ENCODE measurements around the gene ZNF425.
"Not testable (repeated sequence)": the region's sequence is repeated elsewhere in the genome, so short reads cannot be mapped to it uniquely, and the experiment has no call there.

Gene ZNF425

DNA sequence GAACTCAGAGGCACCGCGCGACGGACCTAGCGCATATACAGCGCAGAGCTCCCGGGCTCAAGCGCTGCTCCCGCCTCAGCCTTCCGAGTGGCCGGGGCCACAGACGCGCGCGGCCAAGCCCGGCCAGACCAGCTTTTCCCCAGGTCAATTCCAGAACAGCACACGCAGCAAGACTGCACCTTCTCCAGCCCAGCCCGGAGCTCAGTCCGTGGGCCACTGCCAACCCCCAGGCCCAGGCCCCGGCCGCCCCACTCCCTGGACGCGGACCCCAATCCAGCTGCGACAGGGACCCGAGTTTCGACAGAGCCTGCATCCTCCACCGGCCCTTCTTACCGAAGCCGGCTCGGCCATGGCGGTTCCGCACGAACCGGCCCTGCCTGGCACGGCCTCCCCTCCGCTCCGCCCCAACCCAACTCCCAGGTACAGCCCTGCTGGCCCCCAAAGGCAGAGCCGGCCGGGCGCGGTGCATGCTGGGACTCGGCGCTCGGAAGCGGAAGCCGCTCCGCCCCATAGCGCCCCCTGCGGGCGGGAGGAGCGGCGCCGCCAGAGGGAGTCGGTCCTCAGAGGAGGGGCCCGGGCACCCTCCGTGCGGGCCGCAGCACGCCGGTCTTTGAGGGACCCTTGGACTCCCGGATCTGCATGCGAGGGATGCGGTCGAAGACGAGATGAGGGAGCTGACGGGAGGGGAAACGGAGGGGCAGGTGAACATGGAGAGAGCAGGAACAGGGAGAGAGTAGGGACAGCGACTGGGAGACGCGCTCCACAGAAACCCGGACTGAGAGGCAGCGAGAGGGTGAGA lies at the start of gene ZNF425:
TSS of gene ZNF425 (minus strand) at position 462 of the 799 bp plus-strand sequence. CDS start at position 351, 111 bp downstream.
- intact Hi-C loops (cut with DNase I): loop anchor here (1.0 to 5.0 kb wide), 3 partner anchors 21 to 371 kb away; partner anchors contain the start of genes ZNF398, ZNF746 and ZNF786

DNA sequence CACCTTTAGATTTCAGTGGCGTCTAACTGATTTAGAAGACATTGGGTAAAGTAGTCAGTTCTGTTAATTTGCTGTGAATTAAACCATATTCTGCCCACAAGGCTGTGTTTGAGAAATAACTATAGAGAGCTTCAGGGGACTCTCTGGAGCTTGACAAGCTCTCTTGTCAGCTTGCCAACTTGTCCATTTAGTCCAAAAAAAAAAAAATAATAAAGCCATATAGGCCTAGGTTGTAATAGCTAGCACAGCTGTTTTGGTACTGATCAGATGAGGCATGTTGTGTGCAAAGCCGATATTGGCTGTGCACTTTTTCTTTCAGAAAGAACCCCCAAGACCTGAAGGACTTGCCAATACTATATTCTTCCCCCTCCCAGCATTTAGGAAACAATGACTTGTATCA lies 49.0 kb upstream of the ZNF425 start:
- intact Hi-C loops (cut with DNase I): no loop called here
- DNase-seq: no peak

More for the DNA sequence above, at the start of gene ZNF425:
- DNase-seq: peak; percentile 50 to 96 (median 90)

GRCh38 chr7:149172534-149172920 lies 46.4 kb upstream of the ZNF425 start:
- DNase-seq: no peak
- intact Hi-C loops (cut with DNase I): no loop called here

GRCh38 chr7:149171892-149172533 lies 45.9 kb upstream of the ZNF425 start:
- no peak for DNase-seq
- intact Hi-C loops (cut with DNase I): no loop called here

- intact Hi-C loops (cut with DNase I): no loop called here
- no peak for DNase-seq
Observed at GRCh38 chr7:149166630-149167352, 40.7 kb upstream of the ZNF425 start.

DNA sequence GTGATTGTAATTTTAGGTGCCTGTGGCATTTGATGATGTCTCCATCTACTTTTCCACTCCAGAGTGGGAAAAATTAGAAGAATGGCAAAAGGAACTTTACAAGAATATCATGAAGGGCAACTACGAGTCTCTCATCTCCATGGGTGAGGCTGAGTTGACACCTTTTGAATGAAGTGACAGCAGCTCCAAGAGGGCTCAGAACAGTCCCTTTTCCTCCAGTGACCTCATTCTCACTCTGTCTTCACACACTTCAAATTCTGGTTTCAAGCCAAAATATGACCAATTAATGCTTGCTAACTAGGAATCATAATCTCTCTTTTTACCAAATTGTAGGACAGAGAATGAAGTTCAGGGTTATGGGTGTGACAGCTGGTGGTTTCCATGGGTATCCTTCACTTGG lies 40.0 kb upstream of the ZNF425 start:
- intact Hi-C loops (cut with DNase I): no loop called here

DNA sequence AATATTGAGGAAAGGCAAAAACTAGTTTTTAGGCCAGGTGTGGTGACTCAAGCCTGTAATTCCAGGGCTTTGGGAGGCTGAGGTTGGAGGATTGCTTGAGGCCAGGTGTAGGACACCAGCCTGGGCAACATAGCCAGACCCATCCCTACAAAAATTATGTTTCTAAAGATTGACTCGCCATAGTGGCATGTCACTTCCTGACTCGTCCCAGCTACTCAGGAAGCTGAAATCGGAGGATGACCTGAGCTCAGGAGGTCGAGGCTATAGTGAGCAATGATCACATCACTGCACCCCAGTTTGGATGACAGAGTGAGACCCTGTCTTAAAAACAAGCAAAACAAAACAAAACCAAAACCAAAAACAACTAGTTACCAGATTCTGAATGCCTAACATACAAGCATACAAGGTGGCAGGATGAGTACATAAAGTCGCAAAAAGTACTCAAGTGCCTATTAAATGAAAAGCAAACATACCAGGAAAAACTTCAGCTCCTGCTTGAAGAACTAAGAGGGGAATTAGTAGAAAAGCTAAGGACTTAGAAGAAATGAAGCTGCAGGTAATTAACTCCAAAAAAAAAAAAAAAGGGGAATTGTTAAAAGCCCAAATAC lies 35.2 kb upstream of the ZNF425 start:
- no peak for DNase-seq
- intact Hi-C loops (cut with DNase I): no loop called here

More for the DNA sequence above, 40.0 kb upstream of the ZNF425 start:
- DNase-seq: no peak

GRCh38 chr7:149156898-149157297 lies 30.8 kb upstream of the ZNF425 start:
- no peak for DNase-seq
- intact Hi-C loops (cut with DNase I): no loop called here

DNA sequence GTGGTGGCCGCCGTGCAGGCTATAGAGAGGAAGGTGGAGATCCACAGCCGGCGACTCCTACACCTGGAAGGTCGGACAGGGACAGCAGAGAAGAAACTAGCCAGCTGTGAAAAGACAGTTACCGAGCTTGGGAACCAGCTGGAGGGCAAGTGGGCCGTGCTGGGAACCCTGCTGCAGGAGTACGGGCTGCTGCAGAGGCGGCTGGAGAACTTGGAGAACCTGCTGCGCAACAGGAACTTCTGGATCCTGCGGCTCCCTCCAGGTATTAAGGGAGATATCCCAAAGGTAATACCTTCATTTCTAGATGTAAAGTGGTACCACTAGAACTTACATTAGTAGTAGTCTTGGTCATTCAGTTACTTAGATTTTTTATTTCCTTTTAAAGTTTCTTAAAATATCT lies 27.9 kb upstream of the ZNF425 start:
- DNase-seq: no peak
- intact Hi-C loops (cut with DNase I): no loop called here

- intact Hi-C loops (cut with DNase I): no loop called here
- DNase-seq: no peak
Observed at GRCh38 chr7:149153346-149153745, 27.2 kb upstream of the ZNF425 start.

GRCh38 chr7:149150981-149151380 lies 24.9 kb upstream of the ZNF425 start:
- intact Hi-C loops (cut with DNase I): no loop called here
- no peak for DNase-seq

- intact Hi-C loops (cut with DNase I): loop anchor here (1.0 kb wide), 1 partner anchor 22 kb away; the partner anchor contains the start of gene ZNF425
- DNase-seq: peak in 41 of 42 donors; percentile 24 to 86 (median 70)
Observed at GRCh38 chr7:149147752-149148653, 21.9 kb upstream of the ZNF425 start.

GRCh38 chr7:149147072-149147751 lies 21.1 kb upstream of the ZNF425 start, which contains the start of gene ZNF398:
TSS of gene ZNF398 (plus strand) at chr7:149147453. CDS start at chr7:149147743, 290 bp downstream.
- DNase-seq: peak; percentile 57 to 90 (median 80)
- intact Hi-C loops (cut with DNase I): loop anchor here (1.0 kb wide), 1 partner anchor 21 kb away; the partner anchor contains the start of gene ZNF425

- DNase-seq: no peak
- intact Hi-C loops (cut with DNase I): no loop called here
Observed at GRCh38 chr7:149145031-149145845, 19.1 kb upstream of the ZNF425 start.

DNA sequence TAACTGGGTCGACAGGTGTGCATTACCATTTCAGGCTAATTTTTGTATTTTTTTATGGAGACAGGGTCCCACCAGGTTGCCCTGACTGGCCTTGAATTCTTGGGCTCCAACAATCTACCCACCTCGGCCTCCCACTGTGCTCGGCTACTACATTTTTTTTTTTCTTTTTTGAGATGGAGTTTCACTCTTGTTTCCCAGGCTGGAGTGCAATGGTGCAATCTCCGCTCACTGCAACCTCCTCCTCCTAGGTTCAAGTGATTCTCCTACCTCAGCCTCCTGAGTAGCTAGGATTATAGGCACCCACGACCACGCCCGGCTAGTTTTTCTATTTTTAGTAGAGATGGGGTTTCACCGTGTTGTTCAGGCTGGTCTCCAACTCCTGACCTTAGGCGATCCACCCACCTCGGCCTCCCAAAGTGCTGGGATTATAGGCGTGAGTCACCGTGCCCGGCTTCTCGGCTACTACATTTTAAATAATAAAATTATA lies 18.4 kb upstream of the ZNF425 start:
- intact Hi-C loops (cut with DNase I); DNase-seq: not testable (repeated sequence)

- intact Hi-C loops (cut with DNase I): no loop called here
- no peak for DNase-seq
Observed at GRCh38 chr7:149141893-149142292, 15.8 kb upstream of the ZNF425 start.

DNA sequence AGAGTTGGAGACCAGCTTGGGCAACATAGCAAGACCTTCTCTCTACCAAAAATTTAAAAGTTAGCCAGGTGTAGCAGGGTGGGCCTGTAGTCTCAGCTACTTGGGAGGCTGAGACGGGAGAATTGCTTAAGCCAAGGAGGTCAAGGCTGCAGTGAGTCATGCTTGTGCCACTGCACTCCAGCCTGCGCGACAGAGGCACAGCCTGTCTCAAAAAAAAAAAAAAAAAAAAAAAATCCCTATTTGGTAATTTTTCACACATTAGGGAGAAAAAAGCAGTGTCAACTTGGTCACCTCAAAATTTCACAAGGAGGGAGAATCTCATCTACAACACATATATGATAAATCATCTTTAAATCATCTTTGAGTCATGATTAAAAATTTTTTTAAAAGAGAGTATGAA lies 14.7 kb upstream of the ZNF425 start:
- intact Hi-C loops (cut with DNase I): no loop called here
- no peak for DNase-seq

All from head of caudate nucleus (tissue), 42 donors.